ENCODE data around the gene MIGA2.
"Not testable (repeated sequence)": the region's sequence is repeated elsewhere in the genome, so short reads cannot be mapped to it uniquely, and the experiment has no call there.

MIGA2 gene

GRCh38 chr9:129011170-129011569, 25.3 kb upstream of the MIGA2 start:
- no peak for DNase-seq (ENCODE audit: low read depth)

- no peak for DNase-seq (ENCODE audit: low read depth)
Measured at GRCh38 chr9:129011761-129012181, 24.7 kb upstream of the MIGA2 start.

GRCh38 chr9:129012343-129012742, 24.1 kb upstream of the MIGA2 start:
- no peak for DNase-seq (ENCODE audit: low read depth)

- no peak for DNase-seq (ENCODE audit: low read depth)
Measured at GRCh38 chr9:129012893-129013448, 23.5 kb upstream of the MIGA2 start.

- DNase-seq (ENCODE audit: low read depth) = no peak
Measured at GRCh38 chr9:129013674-129014073, 22.8 kb upstream of the MIGA2 start.

GRCh38 chr9:129014124-129014523, 22.3 kb upstream of the MIGA2 start:
- no peak for DNase-seq (ENCODE audit: low read depth)

- no peak for DNase-seq (ENCODE audit: low read depth)
Measured at GRCh38 chr9:129014608-129015007, 21.8 kb upstream of the MIGA2 start.

GRCh38 chr9:129021091-129021490, 15.3 kb upstream of the MIGA2 start:
- DNase-seq (ENCODE audit: low read depth) = no peak

GRCh38 chr9:129022037-129022436, 14.4 kb upstream of the MIGA2 start:
- DNase-seq (ENCODE audit: low read depth) = no peak

- DNase-seq (ENCODE audit: low read depth) = no peak
Measured at GRCh38 chr9:129023036-129023907, 13.2 kb upstream of the MIGA2 start.

GRCh38 chr9:129023908-129024233, 12.6 kb upstream of the MIGA2 start:
- DNase-seq (ENCODE audit: low read depth) = no peak

GRCh38 chr9:129026442-129027223, 9.8 kb upstream of the MIGA2 start:
- DNase-seq (ENCODE audit: low read depth) = no peak

- no peak for DNase-seq (ENCODE audit: low read depth)
Measured at GRCh38 chr9:129027224-129027684, 9.2 kb upstream of the MIGA2 start.

GRCh38 chr9:129027685-129028191, 8.7 kb upstream of the MIGA2 start:
- DNase-seq (ENCODE audit: low read depth) = no peak

- peak; percentile 75 for DNase-seq (ENCODE audit: low read depth)
Measured at GRCh38 chr9:129028192-129028966, 8.0 kb upstream of the MIGA2 start, which contains the start of gene SH3GLB2. Gene SH3GLB2 (minus strand): TSS chr9:129028331. CDS start chr9:129028154, 177 bp downstream.

- DNase-seq (ENCODE audit: low read depth) = no peak
Measured at GRCh38 chr9:129030191-129030590, 6.2 kb upstream of the MIGA2 start.

- DNase-seq (ENCODE audit: low read depth) = no peak
Measured at GRCh38 chr9:129031514-129031913, 4.9 kb upstream of the MIGA2 start.

- no peak for DNase-seq (ENCODE audit: low read depth)
Measured at GRCh38 chr9:129032541-129033159, 3.8 kb upstream of the MIGA2 start.

- DNase-seq (ENCODE audit: low read depth) = no peak
Measured at GRCh38 chr9:129033216-129033615, 3.2 kb upstream of the MIGA2 start.

- not testable (repeated sequence) for DNase-seq (ENCODE audit: low read depth)
Measured at GRCh38 chr9:129035838-129036237, 588 bp upstream of the MIGA2 start.
